GM18499 (cell line): ENCODE measurements around the gene CADM1.

Experiments
- ATAC-seq: cut with Tn5 transposase; IDR thresholded peaks from one replicate; pipeline ENCODE4 v1.9.1; 2021; ENCODE audit warnings: moderate number of reproducible peaks; ENCODE audit not compliant: insufficient read depth, unreplicated experiment

The CADM1 gene

DNA sequence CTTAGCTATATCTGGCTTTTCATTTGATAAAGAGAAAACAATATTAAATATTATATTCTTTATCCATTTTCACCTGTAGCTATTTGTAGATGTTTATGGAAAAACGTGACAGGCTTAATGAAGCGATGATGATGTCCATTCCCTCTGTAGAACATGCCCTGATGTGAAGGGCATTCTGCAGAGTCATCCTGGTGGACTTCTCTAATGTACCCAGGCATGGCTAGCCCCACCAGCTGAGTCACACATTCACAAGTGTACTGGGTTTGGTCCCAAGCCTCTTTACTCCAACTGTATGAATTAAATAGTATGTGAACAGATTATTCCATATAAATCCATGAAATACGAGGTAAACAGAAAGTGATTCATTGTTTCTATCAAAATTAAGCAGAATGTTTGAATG is 139.3 kb downstream of the CADM1 start:
- no peak for ATAC-seq

DNA sequence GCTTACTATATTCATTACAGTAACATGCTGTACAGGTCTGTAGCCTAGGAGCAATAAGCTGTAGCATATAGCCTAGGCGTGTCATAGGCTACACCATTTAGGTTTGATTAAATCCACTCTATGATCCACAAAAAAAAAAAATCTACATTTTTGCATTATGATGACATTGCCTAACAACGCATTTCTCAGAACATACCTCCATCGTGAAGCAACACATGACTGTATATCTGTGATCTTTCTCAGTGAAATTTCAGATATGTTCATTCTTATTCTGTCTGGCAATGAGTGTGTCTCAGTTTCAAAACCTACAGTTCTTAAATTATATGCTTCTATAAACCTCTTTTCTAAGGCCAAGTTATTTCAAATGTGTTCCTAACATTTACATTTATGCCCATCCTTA is 140.3 kb downstream of the CADM1 start:
- ATAC-seq = no peak

DNA sequence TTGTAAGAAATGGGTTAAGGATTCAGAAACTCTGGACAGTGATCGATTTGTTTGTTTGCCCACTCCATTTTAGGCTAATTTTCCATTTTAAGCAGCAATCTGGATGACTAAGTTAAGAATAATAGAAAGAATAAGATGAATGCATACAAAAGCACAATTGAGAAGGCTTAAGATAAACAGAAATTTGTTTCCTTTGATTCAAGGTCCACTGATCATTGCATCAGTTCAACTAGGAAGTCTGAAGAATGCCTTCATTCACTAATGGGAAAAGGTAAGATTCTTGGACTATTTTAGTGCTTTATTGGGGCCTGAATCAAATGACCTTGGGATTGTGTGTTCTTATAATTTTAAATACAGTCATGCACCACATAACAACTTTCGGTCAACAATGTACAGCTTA is 140.8 kb downstream of the CADM1 start:
- ATAC-seq = no peak

DNA sequence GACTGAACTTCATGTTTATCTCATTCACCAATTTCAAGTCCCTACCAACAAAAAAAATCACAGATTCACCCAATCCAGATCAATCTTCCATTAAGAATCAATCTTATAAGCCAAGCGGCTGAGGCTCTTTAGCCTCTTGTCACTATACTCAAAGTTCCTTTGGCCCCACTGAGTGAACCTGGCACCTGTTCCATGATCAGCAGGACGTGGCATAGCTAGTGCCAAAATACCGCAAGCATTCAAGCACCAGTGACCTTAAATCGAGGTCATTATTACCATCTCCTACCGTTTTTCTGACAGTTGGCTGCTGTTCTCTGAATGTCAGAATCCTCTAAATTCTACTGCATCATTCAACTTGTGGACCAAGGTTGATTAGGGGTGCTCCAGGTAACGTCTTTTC is 141.2 kb downstream of the CADM1 start:
- no peak for ATAC-seq

DNA sequence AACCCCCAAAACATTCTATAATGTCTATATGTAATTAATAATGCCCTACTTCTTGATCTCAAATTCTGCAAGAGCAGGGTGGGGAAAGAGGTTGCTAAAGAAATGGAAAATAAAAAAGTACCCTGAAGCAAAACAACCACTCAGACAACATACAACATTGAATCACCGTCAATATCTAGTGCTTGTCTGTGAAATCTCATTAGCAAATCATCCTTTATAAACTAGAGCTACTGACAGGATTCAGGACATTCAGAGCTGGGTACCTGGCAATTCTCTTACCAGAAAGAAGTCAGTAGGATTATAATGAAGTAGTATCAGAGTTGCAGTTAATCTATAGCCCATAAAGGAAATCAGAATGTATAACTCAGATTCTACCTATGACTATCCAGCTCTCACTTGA is 143.2 kb downstream of the CADM1 start:
- ATAC-seq = no peak

DNA sequence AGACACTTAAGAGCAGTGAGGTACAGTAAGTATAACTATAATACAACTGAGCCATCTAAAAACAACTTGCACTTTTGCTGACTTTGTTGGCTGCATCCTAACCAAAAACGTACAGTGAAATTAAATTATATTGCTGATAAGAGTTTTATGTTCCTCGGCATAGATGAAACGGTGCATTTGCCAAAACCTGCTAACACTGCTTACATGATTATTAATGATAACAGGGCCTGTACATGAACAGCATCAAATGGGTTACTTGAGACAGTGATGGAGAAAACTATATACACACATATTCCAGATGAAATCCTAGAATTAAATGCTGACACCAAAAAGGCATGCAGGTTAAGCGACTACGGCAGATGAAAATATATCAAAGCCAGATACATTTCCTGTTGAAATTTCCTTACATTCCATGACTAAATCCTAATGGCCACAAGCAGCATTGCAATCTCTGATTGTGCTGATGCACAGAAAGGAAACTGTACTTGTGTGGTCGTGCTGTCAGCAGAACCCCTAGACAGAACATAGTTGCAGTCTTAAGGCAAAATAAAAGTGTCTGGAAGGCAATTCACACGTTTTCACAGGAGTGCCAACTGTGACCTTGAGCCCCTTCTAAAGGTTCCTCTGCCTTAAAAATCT is 143.9 kb downstream of the CADM1 start:
- no peak for ATAC-seq

DNA sequence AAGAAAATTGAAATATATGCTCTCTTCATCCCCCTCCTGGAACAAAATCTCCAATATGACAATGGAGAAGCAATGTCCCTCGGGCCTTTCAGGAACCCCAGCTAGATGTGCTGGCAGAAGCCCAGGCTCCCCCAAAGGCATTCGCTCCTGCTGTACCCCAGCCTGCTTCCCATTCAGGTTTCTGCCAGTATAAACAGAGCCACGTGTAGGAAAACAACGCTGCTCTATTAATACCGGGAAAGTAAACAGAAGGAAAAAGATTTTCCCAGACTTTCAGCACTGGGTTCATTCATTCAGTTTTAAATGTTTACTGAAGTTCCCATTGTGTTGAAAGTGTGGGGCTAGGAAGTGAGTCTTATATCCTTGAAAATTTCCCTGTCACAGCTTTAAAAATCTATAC is 147.1 kb downstream of the CADM1 start:
- ATAC-seq = no peak

DNA sequence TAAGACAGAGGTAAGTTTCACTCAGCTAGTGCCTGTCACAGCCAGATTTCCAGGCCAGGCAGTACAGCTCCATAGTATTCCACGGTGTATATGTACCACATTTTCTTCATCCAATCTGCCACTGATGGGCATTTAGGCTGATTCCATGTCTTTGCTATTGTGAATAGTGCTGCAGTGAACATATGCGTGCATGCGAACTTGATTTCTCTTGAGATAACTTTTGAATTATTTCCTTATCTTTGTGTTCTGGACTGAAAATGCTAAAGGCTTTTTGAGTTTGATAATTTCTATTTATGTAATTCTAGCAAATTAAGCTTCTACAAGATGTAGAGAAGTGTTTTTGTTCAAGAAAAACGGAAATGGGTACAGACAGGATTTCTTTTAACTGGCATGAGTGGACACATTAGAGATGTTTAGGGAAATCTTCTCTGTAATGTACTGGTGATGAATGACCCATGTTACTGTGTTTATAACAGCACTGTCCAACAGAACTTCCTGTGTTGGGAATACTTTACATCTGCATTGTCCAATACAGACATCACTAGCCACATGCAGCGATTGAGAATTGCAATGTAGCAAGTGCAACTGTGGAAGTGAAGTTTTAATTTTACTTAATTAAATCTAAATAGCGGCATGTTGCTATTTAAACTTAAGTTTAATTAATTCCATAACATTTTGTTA is 151.3 kb downstream of the CADM1 start:
- ATAC-seq = no peak

DNA sequence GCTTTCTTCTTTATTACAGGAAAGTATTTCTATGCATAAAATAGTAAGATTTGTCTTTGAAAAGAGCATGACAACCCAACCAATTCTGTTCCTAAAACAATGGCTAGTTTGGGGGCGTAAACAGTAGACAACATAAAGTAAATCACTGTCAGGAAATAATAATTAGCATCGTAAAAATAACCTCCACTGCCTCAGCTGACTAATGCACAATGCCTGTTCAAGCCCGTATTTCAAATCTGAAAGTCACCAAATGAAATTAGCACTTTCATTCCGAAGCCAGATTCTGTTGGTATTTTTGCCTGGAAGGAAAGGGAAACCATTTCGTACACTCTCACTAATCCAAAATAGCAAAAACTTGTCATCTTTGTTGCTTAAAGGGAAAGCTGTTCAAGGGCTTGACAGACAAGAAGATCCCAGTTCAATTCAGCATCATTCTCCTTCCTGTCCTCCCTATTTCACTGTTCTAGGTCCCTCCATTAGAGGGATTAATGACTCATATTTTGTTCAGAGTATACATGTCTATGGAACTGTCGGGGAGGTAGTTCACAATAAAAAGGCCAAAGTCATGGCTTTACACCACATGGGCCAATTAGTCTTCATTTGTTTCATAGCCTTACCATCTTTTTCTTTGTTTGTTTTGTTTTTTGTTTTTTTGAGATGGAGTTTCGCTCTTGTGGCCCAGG is 154.7 kb downstream of the CADM1 start:
- ATAC-seq = no peak

DNA sequence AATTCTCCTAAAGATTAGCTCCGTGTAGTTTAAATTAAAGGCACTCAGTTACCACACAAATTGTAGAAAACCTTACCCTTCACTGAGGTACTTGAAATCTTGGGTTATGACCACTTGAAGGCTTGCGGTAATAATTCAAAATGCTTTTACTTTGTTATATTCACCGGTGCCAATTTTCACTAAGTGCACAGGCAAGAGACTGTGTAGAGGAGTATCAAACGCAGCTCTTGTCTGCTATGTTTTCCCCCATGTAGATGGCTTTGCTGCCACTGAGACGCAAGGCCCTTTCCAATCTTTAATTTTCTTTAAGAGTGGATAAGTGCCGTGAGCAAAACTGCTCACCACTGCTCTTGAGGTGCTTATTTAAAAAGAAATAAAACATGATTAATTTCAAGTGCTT is 155.8 kb downstream of the CADM1 start:
- ATAC-seq = no peak

DNA sequence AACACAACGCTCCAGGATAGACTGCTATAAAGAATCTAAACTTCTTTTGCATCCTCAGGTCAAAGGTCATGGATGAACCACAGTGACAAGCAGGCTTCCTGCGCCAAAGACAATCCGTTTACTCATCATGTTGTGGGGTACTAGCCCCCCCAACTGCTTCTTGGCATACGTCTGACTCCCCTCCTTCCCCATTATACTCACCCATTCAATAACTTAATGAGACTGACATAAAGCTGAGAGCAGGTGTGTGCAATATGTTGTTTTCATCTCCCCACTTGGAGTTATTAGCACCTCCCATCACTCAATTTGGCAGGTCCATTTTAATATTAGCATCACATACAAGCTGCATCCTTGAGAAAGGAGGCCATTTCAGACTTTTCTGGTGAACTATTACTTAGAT is 157.1 kb downstream of the CADM1 start:
- ATAC-seq = no peak

DNA sequence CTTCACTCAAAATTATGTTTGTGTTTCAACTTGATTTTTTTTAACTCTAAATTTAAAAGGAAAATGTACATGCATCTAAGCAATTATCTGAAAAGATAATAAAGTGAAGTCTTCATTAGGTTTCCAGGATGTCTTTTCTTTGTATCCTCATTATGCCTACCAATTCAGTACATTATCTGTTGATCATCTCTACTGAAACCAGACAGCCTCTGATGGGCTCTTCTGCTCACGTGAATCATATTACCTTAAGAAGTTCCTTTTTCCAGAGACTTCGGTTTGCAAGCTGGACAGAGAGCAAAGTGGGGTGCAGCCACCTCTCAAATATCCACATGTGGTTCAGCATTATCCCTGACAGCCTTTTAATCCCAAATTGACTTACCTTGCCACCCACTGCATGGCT is 158.4 kb downstream of the CADM1 start:
- no peak for ATAC-seq

DNA sequence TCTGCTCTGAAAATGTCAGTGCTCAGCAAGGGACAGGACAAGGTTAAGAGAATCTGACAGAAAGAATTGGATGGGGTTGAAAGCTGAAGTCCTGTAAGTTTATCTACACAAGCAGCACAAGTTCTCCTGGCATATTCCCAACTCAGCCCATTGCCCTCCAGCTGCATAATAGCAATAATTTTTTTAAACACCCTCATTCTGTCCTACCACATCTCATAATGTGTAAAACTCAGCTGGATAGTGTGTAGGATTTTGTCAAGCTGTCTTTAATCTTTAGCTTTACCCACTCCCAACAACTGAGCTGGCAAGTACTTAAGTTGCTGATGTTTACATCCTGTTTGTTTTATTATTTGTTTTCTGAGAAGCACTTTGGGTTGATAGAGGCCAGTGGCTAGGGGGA is 158.9 kb downstream of the CADM1 start:
- no peak for ATAC-seq

DNA sequence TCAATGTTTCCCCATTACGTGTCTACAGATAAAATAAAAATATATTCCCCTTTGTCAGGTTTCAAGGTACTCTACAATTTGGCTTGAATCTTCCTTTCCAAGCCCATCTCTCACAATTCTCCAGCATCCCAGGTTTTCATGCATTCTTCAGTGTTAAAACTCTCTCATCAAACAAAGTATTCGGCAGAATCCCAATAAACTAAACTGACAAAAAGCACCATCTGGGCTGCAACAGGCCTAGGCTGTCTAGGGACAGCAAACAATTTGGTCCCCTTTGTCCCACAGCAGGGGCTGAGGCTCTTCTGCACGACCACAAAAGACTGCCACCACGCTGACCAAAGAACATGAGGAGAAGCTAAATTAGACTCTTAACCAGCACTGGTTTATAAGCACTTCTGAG is 159.4 kb downstream of the CADM1 start:
- ATAC-seq = no peak

DNA sequence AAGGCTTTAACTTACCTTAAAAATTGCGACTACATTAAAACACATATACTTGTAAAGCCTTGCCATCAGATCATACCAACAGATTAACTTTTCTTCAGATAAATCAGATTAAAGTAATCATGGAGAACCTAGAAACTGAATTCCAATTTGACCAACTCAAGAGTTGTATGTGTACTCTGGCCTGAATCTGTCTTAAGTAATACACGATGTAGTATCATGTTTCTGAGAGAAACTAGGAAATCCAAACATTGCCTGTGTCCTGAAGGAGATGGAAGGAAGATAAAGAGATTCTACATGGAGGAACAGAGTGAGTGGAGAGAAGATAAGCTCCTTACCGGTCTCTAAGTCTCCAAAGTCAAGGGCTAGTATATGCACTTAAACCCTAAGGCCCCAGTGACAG is 162.1 kb downstream of the CADM1 start:
- ATAC-seq = no peak

DNA sequence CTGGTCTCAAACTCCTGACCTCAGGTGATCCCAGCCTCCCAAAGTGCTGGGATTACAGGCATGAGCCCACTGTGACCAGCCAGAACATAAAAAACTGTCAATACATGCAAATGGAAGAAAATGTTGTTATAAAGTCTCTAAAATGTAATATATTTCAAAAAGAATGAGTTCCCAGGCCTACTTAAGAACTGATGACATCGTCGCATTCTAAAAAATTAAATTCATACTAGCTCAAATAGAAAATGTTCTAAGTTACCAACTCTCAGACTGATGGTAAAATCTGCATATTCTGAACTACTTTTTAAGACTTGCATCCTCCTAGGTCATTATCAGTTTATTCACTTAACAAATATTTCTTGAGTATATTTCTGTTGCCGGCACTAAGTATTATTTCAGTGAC is 163.3 kb downstream of the CADM1 start:
- ATAC-seq = no peak

DNA sequence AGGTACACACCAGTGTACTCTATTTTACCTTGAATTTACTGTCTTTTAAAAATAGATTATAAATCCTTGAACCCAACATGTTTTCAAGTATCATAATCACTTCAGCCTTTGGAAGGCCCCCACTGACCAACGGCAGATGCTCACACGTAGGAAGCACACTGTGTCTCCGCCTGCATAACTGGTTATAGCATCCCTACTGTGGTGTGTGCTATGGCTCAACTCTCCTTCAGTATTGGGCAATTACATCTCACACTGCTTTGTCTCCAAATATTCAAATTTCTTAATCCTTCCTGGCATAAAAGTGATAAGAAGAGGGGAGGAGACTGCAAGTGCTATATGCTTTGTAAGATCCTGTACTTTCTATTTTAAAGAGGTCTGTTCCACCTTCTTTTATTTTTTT is 165.7 kb downstream of the CADM1 start:
- ATAC-seq = no peak

DNA sequence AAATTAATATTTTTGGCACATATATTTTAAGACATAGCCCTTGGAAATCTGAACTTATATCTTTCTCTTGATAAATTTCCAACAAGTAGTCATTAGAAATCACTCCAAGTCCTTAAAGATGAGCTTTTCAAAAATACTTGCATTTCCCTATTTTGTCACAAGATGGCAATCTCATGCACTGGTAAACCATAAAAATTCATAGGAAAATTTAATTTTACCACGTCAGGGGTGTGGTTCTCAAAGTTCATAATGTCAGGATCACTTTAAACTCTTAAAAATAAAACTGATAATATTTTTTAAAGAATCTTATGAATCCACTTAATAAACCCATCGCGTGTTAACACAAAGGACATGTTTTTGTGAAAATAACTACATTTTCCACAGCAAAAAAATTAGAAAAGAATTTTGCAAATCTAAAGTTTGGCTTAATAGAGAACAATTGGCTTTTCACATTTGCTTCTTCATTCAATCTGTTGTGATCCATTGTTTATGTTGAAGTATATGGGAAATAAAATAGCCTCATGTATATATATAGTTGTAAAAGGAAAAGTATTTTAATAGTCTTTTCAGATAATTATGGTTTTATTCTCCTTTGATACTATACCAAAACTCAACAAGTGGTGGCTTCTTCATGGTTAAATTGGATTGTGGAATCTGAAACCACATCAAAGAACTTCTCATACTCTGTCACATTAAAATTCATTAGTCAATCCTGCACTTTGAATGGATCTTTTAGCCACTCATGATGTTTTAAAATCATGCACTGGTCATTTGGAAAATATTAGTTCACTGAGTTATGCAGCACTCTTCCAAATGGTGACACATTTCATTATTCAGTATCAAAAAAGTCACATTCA is 169.1 kb downstream of the CADM1 start:
- no peak for ATAC-seq

DNA sequence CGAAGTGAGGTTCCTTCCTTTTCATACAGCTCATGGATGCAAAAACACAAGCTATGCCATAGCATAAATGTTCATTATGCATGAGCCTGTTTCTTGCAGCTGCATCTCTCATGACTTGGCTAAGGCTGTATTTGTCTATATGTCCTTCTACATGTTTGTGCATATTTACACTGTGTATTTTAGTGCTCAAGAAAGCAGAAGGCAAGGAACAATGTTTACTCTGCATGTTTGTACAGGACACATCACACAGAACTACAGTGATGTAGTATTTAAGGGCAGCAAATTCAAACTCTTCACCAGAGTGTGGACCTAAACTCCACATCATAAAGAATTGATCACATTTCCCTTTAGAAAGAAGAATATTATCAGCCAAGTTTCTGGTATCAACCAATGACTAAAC is 170.3 kb downstream of the CADM1 start:
- ATAC-seq = no peak

DNA sequence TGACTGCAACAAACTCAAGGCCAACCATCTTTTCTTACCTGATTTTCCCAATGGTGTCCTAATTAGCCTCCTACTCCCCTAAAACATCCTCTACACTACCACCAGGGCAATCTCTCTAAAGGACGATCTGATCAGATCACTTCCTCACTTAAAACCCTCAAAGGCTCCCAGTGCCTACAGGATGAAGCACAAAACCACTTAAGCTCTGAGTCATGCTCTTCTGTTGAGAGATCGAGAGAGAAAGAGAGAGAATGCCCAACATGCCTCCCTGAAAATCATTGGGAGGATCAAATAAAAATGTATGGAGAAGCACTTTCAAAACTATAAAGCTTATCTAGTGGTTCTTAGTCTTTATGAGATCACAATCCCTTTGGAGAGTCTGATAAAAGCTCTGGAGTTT is 171.1 kb downstream of the CADM1 start:
- no peak for ATAC-seq
